Measurements from ENCODE around the gene ABI2. TPM values are rescaled to one million over a fixed set of nuclear protein-coding genes. Genes with fewer than 3 reads are reported as not detected.
"Not testable (repeated sequence)": the region's sequence is repeated elsewhere in the genome, so short reads cannot be mapped to it uniquely, and the experiment has no call there.

Gene ABI2
- total RNA-seq, 1 experiment from 2014 or later = 75.6 TPM

DNA sequence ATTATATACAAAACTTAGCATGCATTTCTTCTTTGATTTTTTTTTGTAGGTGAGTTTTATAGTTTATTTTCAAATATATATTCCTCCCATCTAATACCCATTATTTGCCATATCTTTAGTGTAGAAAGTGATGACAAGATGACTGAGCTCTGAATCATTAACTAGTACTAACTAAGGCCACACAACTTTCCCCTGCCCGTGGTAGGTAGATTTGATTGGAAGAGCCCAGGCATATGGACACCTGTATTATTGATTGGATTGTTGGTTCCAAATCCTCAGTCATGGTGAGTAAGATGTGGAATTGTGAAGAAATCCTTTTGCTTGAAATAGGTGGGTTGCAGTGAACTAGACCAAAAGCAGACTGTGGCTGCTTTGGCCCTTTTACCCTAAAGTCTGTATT, 54.8 kb downstream of the ABI2 start:
- H3K36me3 ChIP-seq (ENCODE audit: control insufficient read depth in 1 of 2, insufficient read depth in 2 of 2, low read length in 2 of 2) = no peaks in the 10 kb centered on the region; a peak in 1 of 4 replicates
- ATAC-seq = no peak
- H4K20me1 ChIP-seq (ENCODE audit: insufficient read depth) = no peaks in the 10 kb centered on the region; the same call in 1 of the 2 replicates
- H3K79me2 ChIP-seq (ENCODE audit: insufficient read depth, low read length) = peaks cover 18% of the 10 kb centered on the region; the same call in 1 of the 2 replicates
- DNase-seq (ENCODE audit: low read depth, low spot score) = no peak
- H3K9ac ChIP-seq (ENCODE audit: low read length) = no peak overlapping the region
- H2AFZ ChIP-seq (ENCODE audit: low read depth, low read length, poor library complexity, severe bottlenecking) = no peak overlapping the region
- no peak overlapping the region for H3K4me2 ChIP-seq (ENCODE audit: low read length)
- no peaks in the 10 kb centered on the region for H3K4me1 ChIP-seq (ENCODE audit: control insufficient read depth in 1 of 2, insufficient read depth in 2 of 2, low read length in 2 of 2)
- no TSS peak for BruUV-seq (replicated peaks)
- CTCF ChIA-PET = interaction anchor here (1.1 kb wide), 1 partner anchor 12 kb away, joined by 3 read pairs; no protein-coding TSS in a partner anchor
- no peak for TF ChIP-seq SIN3A (IDR thresholded peaks at IDR 0.05; ENCODE audit: low read depth)
- TF ChIP-seq POLR2AphosphoS5 (IDR thresholded peaks at IDR 0.05; ENCODE audit: low read depth, low read length) = no peak
- TF ChIP-seq, protein P1, sequence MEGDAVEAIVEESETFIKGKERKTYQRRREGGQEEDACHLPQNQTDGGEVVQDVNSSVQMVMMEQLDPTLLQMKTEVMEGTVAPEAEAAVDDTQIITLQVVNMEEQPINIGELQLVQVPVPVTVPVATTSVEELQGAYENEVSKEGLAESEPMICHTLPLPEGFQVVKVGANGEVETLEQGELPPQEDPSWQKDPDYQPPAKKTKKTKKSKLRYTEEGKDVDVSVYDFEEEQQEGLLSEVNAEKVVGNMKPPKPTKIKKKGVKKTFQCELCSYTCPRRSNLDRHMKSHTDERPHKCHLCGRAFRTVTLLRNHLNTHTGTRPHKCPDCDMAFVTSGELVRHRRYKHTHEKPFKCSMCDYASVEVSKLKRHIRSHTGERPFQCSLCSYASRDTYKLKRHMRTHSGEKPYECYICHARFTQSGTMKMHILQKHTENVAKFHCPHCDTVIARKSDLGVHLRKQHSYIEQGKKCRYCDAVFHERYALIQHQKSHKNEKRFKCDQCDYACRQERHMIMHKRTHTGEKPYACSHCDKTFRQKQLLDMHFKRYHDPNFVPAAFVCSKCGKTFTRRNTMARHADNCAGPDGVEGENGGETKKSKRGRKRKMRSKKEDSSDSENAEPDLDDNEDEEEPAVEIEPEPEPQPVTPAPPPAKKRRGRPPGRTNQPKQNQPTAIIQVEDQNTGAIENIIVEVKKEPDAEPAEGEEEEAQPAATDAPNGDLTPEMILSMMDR (IDR thresholded peaks at IDR 0.05 in 2 of 3, conservative IDR thresholded peaks at IDR 0.05 in 1 of 3; ENCODE audit: borderline replicate concordance in 1 of 3, insufficient read depth in 1 of 3, low read depth in 2 of 3, low read length in 2 of 3) = no peak
- no peak for TF ChIP-seq ZFX (IDR thresholded peaks at IDR 0.05)
- TF ChIP-seq YY1 (IDR thresholded peaks at IDR 0.05; ENCODE audit: extremely low read depth, insufficient replicate concordance, low read depth, low read length) = no peak
- no peak for TF ChIP-seq SRF (IDR thresholded peaks at IDR 0.05; ENCODE audit: low read depth)
- TF ChIP-seq TCF7L2 (IDR thresholded peaks at IDR 0.05; ENCODE audit: borderline replicate concordance, extremely low read depth, insufficient read depth, insufficient read length) = no peak
- TF ChIP-seq, protein P2, sequence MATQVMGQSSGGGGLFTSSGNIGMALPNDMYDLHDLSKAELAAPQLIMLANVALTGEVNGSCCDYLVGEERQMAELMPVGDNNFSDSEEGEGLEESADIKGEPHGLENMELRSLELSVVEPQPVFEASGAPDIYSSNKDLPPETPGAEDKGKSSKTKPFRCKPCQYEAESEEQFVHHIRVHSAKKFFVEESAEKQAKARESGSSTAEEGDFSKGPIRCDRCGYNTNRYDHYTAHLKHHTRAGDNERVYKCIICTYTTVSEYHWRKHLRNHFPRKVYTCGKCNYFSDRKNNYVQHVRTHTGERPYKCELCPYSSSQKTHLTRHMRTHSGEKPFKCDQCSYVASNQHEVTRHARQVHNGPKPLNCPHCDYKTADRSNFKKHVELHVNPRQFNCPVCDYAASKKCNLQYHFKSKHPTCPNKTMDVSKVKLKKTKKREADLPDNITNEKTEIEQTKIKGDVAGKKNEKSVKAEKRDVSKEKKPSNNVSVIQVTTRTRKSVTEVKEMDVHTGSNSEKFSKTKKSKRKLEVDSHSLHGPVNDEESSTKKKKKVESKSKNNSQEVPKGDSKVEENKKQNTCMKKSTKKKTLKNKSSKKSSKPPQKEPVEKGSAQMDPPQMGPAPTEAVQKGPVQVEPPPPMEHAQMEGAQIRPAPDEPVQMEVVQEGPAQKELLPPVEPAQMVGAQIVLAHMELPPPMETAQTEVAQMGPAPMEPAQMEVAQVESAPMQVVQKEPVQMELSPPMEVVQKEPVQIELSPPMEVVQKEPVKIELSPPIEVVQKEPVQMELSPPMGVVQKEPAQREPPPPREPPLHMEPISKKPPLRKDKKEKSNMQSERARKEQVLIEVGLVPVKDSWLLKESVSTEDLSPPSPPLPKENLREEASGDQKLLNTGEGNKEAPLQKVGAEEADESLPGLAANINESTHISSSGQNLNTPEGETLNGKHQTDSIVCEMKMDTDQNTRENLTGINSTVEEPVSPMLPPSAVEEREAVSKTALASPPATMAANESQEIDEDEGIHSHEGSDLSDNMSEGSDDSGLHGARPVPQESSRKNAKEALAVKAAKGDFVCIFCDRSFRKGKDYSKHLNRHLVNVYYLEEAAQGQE (IDR thresholded peaks at IDR 0.05; ENCODE audit: low read depth) = no peak
- no peak overlapping the region for H3K4me3 ChIP-seq (replicated peaks in 1 of 2; ENCODE audit: low read depth in 1 of 2, low read length in 2 of 2)
- POLR2A ChIA-PET = no interaction called here
- no peak overlapping the region for H3K27ac ChIP-seq (ENCODE audit: low read depth, low read length)
- no peaks in the 10 kb centered on the region for H3K9me2 ChIP-seq (ENCODE audit: insufficient read depth)
- intact Hi-C loops (cut with micrococcal nuclease) = no loop called here
- no peaks in the 10 kb centered on the region for H3K9me3 ChIP-seq (ENCODE audit: control insufficient read depth in 1 of 2, insufficient read depth in 1 of 2, low read depth in 1 of 2, low read length in 2 of 2)
- RAD21 ChIA-PET (ENCODE audit: low non-redundant PET in 1 of 2, low total read pairs in 2 of 2, uncharacterized antibody in 2 of 2, unreplicated experiment in 2 of 2) = no interaction called here
- H3K27me3 ChIP-seq (ENCODE audit: insufficient read depth, low read length) = no peaks in the 10 kb centered on the region

DNA sequence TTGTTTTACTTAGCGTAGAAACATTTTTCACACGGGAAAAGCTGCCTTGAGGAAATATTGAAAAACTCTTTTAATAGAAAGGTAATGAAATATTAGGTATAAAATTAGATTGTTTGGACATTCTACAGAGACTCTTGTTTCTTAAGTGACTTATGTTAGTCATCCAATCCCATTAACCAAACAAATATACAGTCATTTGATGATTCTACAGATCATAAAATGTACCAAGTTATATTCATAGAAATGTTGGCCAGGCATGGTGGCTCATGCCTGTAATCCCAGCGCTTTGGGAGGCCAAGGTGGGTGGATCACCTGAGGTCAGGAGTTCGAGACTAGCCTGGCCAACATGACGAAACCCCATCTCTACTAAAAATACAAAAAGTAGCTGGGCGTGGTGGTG, 60.0 kb downstream of the ABI2 start:
- POLR2A ChIA-PET; H3K9me3 ChIP-seq (ENCODE audit: control insufficient read depth in 1 of 2, insufficient read depth in 1 of 2, low read depth in 1 of 2, low read length in 2 of 2); H3K9me2 ChIP-seq (ENCODE audit: insufficient read depth); RAD21 ChIA-PET (ENCODE audit: low non-redundant PET in 1 of 2, low total read pairs in 2 of 2, uncharacterized antibody in 2 of 2, unreplicated experiment in 2 of 2); H4K20me1 ChIP-seq (ENCODE audit: insufficient read depth); H3K4me1 ChIP-seq (ENCODE audit: control insufficient read depth in 1 of 2, insufficient read depth in 2 of 2, low read length in 2 of 2); intact Hi-C loops (cut with micrococcal nuclease); H3K4me3 ChIP-seq (replicated peaks in 1 of 2; ENCODE audit: low read depth in 1 of 2, low read length in 2 of 2); CTCF ChIA-PET; H3K27me3 ChIP-seq (ENCODE audit: insufficient read depth, low read length); H3K9ac ChIP-seq (ENCODE audit: low read length); BruUV-seq (replicated peaks); H2AFZ ChIP-seq (ENCODE audit: low read depth, low read length, poor library complexity, severe bottlenecking); H3K36me3 ChIP-seq (ENCODE audit: control insufficient read depth in 1 of 2, insufficient read depth in 2 of 2, low read length in 2 of 2); H3K27ac ChIP-seq (ENCODE audit: low read depth, low read length); H3K4me2 ChIP-seq (ENCODE audit: low read length); DNase-seq (ENCODE audit: low read depth, low spot score); ATAC-seq; H3K79me2 ChIP-seq (ENCODE audit: insufficient read depth, low read length): not testable (repeated sequence)

All from HCT116 (cell line).